ENCODE data around the gene UGT1A3.
"Not testable (repeated sequence)": the region's sequence is repeated elsewhere in the genome, so short reads cannot be mapped to it uniquely, and the experiment has no call there.

The UGT1A3 gene

DNA sequence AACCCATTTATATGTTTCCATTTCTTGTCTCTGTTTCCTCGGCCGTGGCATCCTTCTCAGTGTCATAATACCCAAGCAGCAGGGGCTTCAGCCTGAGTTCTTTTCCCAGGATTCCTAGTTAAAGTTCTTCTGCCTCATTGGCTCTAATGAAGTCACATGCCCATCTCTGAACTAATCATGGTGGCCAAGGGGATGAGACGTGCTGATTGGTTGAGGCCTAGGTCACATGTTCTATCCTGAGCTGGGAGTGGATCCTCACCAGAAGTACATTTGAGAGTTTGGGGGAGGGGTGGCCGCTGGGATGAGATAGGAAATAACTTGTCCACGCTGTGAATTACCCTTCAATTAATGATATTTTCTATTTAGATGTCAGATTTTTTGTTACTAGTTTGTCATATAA is 19.9 kb upstream of the UGT1A3 start:
- DNase-seq, result no peak

DNA sequence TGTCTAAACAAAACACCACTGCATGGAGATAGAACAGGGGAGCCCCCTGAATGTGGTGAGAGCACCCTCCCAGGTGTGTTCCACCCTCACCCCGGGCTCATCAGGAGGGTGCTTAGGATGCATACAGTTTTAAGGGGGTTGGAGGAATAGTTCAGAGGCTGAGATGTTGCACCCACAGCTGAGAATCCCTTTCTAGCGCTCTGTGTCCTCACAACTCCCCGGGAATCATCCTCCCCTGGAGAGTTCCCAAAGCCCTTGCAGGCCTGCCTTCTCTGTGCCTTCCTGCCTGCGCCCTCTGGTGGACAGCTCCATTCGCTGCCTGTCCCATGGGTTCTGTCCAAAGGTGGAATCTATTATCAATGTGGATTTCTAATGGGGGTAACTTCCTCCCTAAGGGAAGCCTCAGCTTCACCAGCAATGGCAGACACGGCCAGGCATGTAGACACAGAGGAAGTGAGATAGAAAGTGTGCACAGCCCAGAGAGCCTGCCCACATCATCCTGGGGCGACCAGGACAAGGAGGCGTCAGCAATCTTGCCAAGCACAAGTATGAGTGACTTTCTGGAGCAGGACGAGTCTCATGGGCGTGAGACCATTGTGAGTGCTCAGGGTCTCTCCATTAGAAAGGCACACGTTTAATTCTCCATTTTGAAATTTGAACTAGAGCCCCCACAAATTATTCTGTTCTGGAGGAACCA is 17.4 kb upstream of the UGT1A3 start:
- DNase-seq, result peak; percentile 86

DNA sequence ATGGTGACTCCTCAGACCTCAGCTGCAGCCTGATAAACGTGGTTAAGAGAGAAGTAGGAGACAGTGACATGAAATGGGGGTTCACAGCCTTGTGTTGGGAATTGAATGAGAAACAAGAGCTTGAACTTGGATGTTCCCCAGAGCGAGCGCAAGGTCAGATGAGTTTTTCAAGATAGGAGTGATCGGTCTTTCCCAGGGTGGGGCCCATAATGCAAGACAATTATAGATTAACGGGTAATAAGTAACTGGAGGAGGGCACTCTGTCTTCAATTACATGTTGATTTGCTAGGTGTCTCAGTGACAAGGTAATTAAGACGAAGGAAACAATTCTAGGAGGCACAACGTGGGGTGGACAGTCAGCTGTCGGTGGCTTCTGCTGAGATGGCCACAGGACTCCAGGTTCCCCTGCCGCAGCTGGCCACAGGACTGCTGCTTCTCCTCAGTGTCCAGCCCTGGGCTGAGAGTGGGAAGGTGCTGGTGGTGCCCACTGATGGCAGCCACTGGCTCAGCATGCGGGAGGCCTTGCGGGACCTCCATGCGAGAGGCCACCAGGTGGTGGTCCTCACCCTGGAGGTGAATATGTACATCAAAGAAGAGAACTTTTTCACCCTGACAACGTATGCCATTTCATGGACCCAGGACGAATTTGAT is 16.1 kb upstream of the UGT1A3 start, which contains the start of gene UGT1A5:
TSS of gene UGT1A5 (plus strand) at position 297 of the 651 bp plus-strand sequence. CDS start at position 382, 85 bp downstream.
- no peak for DNase-seq

- no peak for DNase-seq
Measured at GRCh38 chr2:233713262-233713615, 15.6 kb upstream of the UGT1A3 start.

GRCh38 chr2:233714121-233714520 is 14.7 kb upstream of the UGT1A3 start:
- DNase-seq, result no peak

GRCh38 chr2:233718552-233718951 is 10.3 kb upstream of the UGT1A3 start, which contains the start of gene UGT1A4:
Gene UGT1A4, plus strand, starts transcription at chr2:233718736. Its CDS starts 85 bp downstream, at chr2:233718821.
- DNase-seq, result no peak

- DNase-seq, result not testable (repeated sequence)
Measured at GRCh38 chr2:233736868-233737653, 8.2 kb downstream of the UGT1A3 start.

DNA sequence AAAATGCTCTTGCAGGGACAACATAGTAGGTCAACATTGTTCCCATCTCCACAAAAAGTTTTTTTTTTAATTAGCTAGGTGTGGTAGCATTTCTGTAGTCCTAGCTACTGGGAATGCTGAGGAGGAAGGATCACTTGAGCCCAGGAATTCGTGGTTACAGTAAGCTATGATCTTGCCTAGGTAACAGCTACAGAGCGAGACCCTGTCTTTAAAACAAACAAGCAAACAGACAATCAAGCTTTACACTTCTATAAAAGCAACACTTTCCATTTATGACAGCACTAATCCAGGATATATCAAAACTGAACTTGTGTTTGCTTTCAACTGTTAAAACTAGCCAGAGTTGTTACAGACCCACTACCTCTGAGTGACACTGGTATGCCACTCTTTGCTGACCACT is 12.0 kb downstream of the UGT1A3 start:
- no peak for DNase-seq

DNA sequence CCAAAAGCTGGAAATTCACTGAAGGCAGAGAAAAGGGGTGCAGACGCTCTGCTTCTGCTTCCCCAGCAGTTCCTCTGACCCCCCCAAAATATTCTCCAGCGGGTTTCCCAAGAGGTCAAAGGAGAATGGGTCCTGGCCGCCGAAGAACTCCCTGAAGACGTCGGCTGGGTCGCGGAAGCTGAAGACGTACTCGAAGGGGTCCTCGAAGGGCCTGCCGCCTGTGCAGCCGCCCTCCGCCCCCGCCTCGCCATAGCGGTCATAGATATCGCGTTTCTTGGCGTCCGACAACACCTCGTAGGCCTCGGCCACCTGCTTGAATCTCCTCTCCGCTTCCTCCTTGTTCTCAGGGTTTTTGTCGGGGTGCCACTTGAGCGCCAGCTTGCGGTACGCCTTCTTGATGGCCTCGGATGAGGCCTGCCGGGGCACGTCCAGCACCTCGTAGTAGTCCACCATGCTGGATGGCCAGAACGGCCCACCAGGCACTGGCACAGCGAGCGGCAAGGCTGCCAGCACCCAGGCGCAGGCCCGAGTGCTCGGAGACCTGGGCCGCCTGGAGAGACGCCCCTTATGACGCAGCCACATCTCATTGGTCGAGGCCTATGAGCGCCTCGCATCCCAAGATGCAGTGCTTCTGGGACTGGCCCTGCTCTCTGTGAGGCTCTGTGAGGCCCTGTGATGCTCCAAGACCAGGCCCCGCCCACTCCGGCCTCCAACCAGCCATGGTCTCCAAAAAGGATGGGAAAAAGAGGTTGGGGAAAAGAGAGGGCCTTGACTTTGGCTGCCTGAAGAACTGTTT is 14.8 kb downstream of the UGT1A3 start:
- DNase-seq, result no peak

DNA sequence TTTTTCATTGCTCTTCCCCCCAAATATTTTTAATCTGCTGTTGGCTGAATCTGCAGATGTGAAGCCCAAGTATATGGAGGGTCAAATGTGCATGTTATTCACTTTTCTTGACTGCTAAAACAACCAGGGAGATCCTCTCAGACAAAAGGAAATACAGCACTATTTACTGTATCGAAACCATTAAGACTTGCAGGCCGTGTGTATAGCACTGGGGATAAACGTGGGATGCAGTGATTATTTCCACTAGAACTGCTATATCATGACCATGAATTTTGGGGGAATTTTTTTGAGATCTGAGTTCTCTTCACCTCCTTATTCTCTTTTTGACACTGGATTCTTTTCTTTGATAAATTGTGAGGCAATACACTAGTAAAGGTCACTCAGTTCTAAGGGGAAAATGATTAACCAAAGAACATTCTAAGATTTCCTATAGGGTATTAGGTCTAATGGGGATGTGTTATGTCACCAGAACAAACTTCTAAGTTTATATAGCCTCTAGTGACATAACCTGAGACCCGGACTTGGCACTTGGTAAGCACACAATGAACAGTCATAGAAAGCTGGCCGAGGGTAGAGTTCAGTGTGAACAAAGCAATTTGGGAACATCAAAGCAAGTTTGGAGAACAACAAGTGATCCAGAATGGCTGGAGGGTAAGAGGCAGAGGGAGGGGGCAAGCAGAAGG is 16.4 kb downstream of the UGT1A3 start:
- no peak for DNase-seq

GRCh38 chr2:233745838-233746237 is 17.0 kb downstream of the UGT1A3 start:
- not testable (repeated sequence) for DNase-seq

DNA sequence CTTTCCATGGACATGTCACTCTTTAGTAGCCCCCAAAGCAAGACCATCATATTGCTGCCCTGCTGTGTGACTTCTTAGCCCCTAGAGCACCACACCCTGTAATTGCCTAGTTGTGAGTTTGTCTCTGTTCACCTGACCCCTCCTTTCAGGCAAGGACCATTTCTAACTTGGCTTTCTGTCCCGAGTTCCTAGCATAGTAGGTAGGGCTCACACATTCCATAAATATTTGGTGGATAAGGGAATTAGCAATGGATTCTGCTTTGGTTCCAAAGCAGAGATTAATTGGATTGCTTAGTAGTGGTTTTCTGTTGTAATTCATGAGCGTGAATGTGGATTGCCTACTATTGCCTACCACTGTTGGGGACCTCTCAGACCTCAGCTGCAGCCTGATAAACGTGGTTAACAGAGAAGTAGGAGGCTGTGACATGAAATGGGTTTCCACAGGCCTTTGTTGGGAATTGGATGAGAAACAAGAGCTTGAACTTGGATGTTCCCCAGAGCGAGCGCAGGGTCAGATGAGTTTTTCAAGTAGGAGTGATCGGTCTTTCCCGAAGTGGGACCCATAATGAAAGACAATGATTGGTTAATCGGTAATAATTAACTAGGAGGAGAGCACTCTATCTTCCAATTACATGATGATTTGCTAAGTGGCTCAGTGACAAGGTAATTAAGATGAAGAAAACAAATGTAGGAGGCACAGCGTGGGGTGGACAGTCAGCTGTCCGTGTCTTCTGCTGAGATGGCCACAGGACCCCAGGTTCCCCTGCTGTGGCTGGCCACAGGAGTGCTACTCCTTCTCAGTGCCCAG is 17.8 kb downstream of the UGT1A3 start:
- DNase-seq, result no peak

- DNase-seq, result no peak
Measured at GRCh38 chr2:233747283-233747544, 18.4 kb downstream of the UGT1A3 start.

DNA sequence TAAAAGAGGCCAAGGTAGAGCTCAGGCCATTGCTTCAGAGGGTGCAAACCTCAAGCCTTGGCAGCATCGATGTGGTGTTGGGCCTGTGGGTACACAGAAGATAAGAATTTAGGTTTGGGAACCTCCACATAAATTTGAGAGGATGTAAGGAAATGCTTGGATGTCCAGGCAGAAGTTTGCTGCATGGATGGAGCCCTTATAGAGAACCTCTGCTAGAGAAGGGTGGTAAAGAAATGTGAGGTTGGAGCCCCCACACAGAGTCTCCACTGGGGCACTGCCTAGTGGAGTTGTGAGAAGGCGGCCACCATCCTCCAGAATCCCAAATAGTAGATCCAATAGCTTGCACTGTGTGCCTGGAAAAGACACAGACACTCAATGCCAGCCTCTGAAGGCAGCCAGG is 21.8 kb downstream of the UGT1A3 start:
- not testable (repeated sequence) for DNase-seq

DNA sequence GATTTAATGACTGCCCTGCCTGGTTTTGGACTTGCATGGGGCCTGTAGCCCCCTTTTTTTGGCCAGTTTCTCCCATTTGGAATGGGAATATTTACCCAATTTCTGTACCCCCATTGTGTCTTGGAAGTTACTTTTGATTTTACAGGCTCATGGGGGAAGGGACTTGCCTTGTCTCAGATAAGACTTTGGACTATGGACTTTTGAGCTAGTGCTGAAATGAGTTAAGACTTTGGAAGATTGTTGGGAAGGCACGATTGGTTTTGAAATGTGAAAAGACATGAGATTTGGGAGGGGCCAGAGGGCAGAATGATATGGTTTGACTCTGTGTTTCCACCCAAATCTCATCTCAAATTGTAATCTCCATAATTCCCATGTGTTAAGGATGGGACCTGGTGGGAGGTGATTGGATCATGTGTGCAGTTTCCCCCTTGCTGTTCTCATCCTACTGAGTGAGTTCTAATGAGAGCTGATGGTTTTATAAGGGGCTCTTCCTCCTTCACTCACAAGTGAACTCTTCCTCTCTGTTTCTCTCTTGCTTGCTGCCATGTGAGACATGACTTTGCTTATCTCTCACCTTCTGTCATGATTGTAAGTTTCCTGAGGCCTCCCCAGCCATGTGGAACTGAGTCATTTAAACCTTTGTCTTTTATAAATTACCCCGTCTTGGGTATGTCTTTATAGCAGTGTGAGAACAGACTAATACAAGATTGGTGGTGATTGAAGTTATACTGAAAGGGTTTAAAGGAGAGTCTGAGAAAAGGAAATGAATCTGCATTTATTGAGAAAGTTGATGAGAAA is 22.6 kb downstream of the UGT1A3 start:
- DNase-seq, result not testable (repeated sequence)

GRCh38 chr2:233754872-233755611 is 26.2 kb downstream of the UGT1A3 start:
- no peak for DNase-seq

GRCh38 chr2:233756429-233757081 is 27.7 kb downstream of the UGT1A3 start:
- no peak for DNase-seq

- no peak for DNase-seq
Measured at GRCh38 chr2:233758141-233758540, 29.3 kb downstream of the UGT1A3 start.

GRCh38 chr2:233758849-233759248 is 30.0 kb downstream of the UGT1A3 start:
- DNase-seq, result no peak
